Measurements from ENCODE around the gene SUSD4. TPM values are rescaled to one million over a fixed set of nuclear protein-coding genes. Genes with fewer than 3 reads are reported as not detected.
A peak's percentile ranks its signal among the peaks of the same experiment; 100 is the strongest.

SUSD4 gene
- total RNA-seq, 1 experiment from 2014 or later, result 7.2 TPM

DNA sequence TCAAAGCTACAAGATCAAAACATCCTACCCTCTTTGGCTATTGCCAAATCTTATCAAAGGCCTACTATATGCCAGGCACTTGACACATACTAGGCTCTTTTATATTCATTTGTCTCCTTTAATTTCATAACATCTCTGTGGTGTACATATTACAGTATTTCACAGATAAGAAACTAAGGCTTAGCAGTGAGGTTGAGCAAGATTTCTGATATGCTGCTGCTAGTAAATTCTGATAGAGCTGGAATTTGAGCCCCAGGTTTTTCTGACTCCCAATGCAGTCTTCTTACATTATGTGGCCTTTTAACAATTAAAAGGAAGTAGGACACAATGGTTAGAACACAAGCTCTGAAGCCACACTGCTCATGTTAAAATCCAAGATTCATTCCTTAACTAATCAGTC is 46.1 kb upstream of the SUSD4 start:
- Mint-ChIP-seq H3K36me3 (ENCODE audit: insufficient read depth, unreplicated experiment) (no peaks in the 10 kb centered on the region), H3K4me3 (ENCODE audit: low read depth, unreplicated experiment) (no peak overlapping the region)
- CTCF ChIA-PET, result interaction anchor here (0.7 kb wide), 1 partner anchor 74 kb away, joined by 5 read pairs; no protein-coding TSS in a partner anchor

DNA sequence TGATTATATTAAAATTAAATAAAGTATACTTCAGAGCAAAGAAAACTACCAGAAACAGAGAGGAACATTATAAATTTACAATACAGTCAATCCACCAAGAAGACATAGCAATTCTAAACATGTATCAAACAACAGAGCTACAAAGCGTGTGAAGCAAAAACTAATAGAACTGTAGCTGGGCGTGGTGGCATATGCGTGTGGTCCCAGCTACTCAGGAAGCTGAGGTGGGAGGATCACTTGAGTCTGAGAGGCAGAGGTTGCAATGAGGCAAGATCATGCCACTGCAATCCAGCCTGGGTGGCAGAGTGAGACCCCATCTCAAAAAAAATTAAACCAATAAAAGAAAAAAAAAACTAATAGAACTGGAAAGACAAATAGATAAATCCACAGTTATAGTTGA is 41.5 kb upstream of the SUSD4 start:
- TF ChIP-seq, protein P1, sequence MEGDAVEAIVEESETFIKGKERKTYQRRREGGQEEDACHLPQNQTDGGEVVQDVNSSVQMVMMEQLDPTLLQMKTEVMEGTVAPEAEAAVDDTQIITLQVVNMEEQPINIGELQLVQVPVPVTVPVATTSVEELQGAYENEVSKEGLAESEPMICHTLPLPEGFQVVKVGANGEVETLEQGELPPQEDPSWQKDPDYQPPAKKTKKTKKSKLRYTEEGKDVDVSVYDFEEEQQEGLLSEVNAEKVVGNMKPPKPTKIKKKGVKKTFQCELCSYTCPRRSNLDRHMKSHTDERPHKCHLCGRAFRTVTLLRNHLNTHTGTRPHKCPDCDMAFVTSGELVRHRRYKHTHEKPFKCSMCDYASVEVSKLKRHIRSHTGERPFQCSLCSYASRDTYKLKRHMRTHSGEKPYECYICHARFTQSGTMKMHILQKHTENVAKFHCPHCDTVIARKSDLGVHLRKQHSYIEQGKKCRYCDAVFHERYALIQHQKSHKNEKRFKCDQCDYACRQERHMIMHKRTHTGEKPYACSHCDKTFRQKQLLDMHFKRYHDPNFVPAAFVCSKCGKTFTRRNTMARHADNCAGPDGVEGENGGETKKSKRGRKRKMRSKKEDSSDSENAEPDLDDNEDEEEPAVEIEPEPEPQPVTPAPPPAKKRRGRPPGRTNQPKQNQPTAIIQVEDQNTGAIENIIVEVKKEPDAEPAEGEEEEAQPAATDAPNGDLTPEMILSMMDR (IDR thresholded peaks at IDR 0.05; ENCODE audit: unreplicated experiment), result no peak

More for the DNA sequence above, 46.1 kb upstream of the SUSD4 start:
- intact Hi-C loops (cut with micrococcal nuclease; ENCODE audit: unreplicated experiment), result no loop called here
- H3K27me3 Mint-ChIP-seq (ENCODE audit: unreplicated experiment), result no peaks in the 10 kb centered on the region
- no peak for DNase-seq
- no peaks in the 10 kb centered on the region for H3K9me3 Mint-ChIP-seq (ENCODE audit: low read depth, unreplicated experiment)
- H3K27ac Mint-ChIP-seq (ENCODE audit: unreplicated experiment), result no peak overlapping the region
- TF ChIP-seq, protein P1 (IDR thresholded peaks at IDR 0.05; ENCODE audit: unreplicated experiment), result no peak
- no peaks in the 10 kb centered on the region for H3K4me1 Mint-ChIP-seq (ENCODE audit: low read depth, unreplicated experiment)
- BruUV-seq (replicated peaks), result no TSS peak

DNA sequence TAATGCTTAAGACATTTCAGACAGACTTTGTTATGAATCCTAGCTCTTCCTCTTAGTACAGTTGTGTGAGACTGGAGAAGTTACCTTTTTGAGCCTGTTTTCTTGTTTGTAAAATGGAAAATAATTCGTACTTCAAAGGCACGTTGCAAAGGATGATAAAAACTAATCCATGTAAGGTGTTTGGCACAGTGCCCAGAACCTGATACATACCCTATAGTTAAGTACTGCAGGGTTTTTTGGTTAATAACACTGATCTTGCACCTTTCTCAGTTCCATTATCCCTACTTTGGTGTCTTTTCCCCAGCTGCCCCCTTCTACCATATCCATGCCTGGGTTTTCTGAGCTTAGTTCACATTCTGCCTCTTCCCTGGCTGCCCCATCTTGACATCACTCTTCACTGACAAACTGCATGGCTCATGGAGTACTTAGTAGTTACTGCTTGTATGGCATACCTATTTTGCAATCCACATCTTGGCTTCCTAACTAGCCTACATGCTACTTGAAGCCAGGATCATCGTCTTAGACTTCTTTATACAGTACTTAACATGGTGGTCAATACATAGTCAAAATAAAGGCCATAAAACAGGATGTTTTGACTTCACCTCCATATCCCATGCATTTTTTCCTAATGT is 39.3 kb upstream of the SUSD4 start:
- BruUV-seq (replicated peaks), result no TSS peak
- Mint-ChIP-seq H3K27ac (ENCODE audit: unreplicated experiment) (peak overlapping the region; percentile 73), H3K4me3 (ENCODE audit: low read depth, unreplicated experiment) (no peak overlapping the region), H3K36me3 (ENCODE audit: insufficient read depth, unreplicated experiment) (no peaks in the 10 kb centered on the region), H3K27me3 (ENCODE audit: unreplicated experiment) (no peaks in the 10 kb centered on the region), H3K4me1 (ENCODE audit: low read depth, unreplicated experiment) (peaks cover 23% of the 10 kb centered on the region), H3K9me3 (ENCODE audit: low read depth, unreplicated experiment) (peaks cover 2% of the 10 kb centered on the region)
- CTCF ChIA-PET, result no interaction called here
- DNase-seq, result no peak
- intact Hi-C loops (cut with micrococcal nuclease; ENCODE audit: unreplicated experiment), result no loop called here
- TF ChIP-seq, protein P1 (IDR thresholded peaks at IDR 0.05; ENCODE audit: unreplicated experiment), result no peak

More for the DNA sequence above, 41.5 kb upstream of the SUSD4 start:
- no peaks in the 10 kb centered on the region for H3K36me3 Mint-ChIP-seq (ENCODE audit: insufficient read depth, unreplicated experiment)
- peaks cover 2% of the 10 kb centered on the region for H3K9me3 Mint-ChIP-seq (ENCODE audit: low read depth, unreplicated experiment)
- H3K27me3 Mint-ChIP-seq (ENCODE audit: unreplicated experiment), result no peaks in the 10 kb centered on the region
- no peak overlapping the region for H3K27ac Mint-ChIP-seq (ENCODE audit: unreplicated experiment)
- DNase-seq, result no peak
- intact Hi-C loops (cut with micrococcal nuclease; ENCODE audit: unreplicated experiment), result no loop called here
- H3K4me1 Mint-ChIP-seq (ENCODE audit: low read depth, unreplicated experiment), result peaks cover 23% of the 10 kb centered on the region
- no peak overlapping the region for H3K4me3 Mint-ChIP-seq (ENCODE audit: low read depth, unreplicated experiment)
- CTCF ChIA-PET, result no interaction called here
- no TSS peak for BruUV-seq (replicated peaks)

DNA sequence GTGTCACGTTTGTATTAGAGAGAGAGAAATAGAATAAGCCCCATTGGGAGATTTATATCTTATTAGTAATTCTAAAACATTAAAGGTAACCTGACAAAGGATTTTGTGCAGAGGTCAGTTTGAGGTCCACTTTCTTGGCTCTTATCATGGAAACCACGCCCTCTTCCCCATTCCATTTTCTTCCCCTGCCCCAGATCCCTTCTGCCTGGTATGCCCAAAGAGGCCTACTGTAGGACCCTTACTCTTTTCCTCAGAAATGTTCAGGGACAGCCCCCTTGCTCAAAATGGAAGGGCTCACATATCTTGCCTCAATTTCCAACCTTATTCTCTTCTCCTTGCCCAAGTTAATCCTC is 38.8 kb upstream of the SUSD4 start:
- intact Hi-C loops (cut with micrococcal nuclease; ENCODE audit: unreplicated experiment), result no loop called here
- BruUV-seq (replicated peaks), result no TSS peak
- H3K36me3 Mint-ChIP-seq (ENCODE audit: insufficient read depth, unreplicated experiment), result no peaks in the 10 kb centered on the region

More for the DNA sequence above, 38.8 kb upstream of the SUSD4 start:
- Mint-ChIP-seq H3K4me1 (ENCODE audit: low read depth, unreplicated experiment) (peaks cover 23% of the 10 kb centered on the region), H3K27me3 (ENCODE audit: unreplicated experiment) (no peaks in the 10 kb centered on the region), H3K27ac (ENCODE audit: unreplicated experiment) (peak overlapping the region; percentile 73), H3K4me3 (ENCODE audit: low read depth, unreplicated experiment) (no peak overlapping the region), H3K9me3 (ENCODE audit: low read depth, unreplicated experiment) (peaks cover 2% of the 10 kb centered on the region)
- no peak for DNase-seq
- TF ChIP-seq, protein P1 (IDR thresholded peaks at IDR 0.05; ENCODE audit: unreplicated experiment), result no peak
- CTCF ChIA-PET, result no interaction called here
